H9 (cell line): ENCODE measurements around the gene PCDHB10. TPM values are rescaled to one million over a fixed set of nuclear protein-coding genes. Genes with fewer than 3 reads are reported as not detected.
"Not testable (repeated sequence)": the region's sequence is repeated elsewhere in the genome, so short reads cannot be mapped to it uniquely, and the experiment has no call there.

ENCODE experiments used
- DNase-seq: peaks from one replicate; pipeline ENCODE4 v3.0.0-alpha.2; 2017
- H2AFZ ChIP-seq: one replicate; pipeline ENCODE4 v1.6.1; 2013; ENCODE audit warnings: mild to moderate bottlenecking, low read length, control low read depth, moderate library complexity
- H2AK5ac ChIP-seq: 2 replicates; pipeline ENCODE4 v1.6.1; 2013; ENCODE audit warnings: low read length, control low read depth, mixed read lengths; ENCODE audit not compliant: insufficient read length
- H2BK120ac ChIP-seq: one replicate; pipeline ENCODE4 v1.6.1; 2013; ENCODE audit warnings: low read depth, mild to moderate bottlenecking, low read length, control low read depth, inconsistent platforms; ENCODE audit not compliant: poor library complexity, severe bottlenecking
- H2BK12ac ChIP-seq: 2 replicates; pipeline ENCODE4 v1.6.1; 2013; ENCODE audit warnings: low read length, control low read depth, mixed read lengths, low read depth; ENCODE audit not compliant: insufficient read length
- H2BK15ac ChIP-seq: 2 replicates; pipeline ENCODE4 v1.6.1; 2013; ENCODE audit warnings: low read depth, low read length, control low read depth
- H2BK20ac ChIP-seq: one replicate; pipeline ENCODE4 v1.6.1; 2013; ENCODE audit warnings: low read depth, mild to moderate bottlenecking, low read length, control low read depth, inconsistent platforms; ENCODE audit not compliant: poor library complexity, severe bottlenecking
- H2BK5ac ChIP-seq: 2 replicates; pipeline ENCODE4 v1.6.1; 2013; ENCODE audit warnings: low read length, control low read depth, mixed read lengths; ENCODE audit not compliant: insufficient read length
- H3K14ac ChIP-seq: 2 replicates; pipeline ENCODE4 v1.6.1; 2013; ENCODE audit warnings: low read length, control low read depth; ENCODE audit not compliant: insufficient read depth
- H3K18ac ChIP-seq: 2 replicates; pipeline ENCODE4 v1.6.1; 2013; ENCODE audit warnings: low read depth, mild to moderate bottlenecking, mixed read lengths, low read length, control low read depth; ENCODE audit not compliant: insufficient read length
- H3K23ac ChIP-seq: 2 replicates; pipeline ENCODE4 v1.6.1; 2013; ENCODE audit warnings: low read length, control low read depth, mixed read lengths, low read depth; ENCODE audit not compliant: insufficient read length
- H3K23me2 ChIP-seq: 2 replicates; pipeline ENCODE4 v1.6.1; 2013; ENCODE audit warnings: low read depth, mild to moderate bottlenecking, mixed read lengths, low read length, control low read depth; ENCODE audit not compliant: insufficient read length, poor library complexity, severe bottlenecking
- H3K27ac ChIP-seq: 2 replicates; pipeline ENCODE4 v1.5.1; 2013; ENCODE audit warnings: low read length, control low read depth, mixed read lengths, low read depth; ENCODE audit not compliant: insufficient read length
- H3K27me3 ChIP-seq: 2 replicates; pipeline ENCODE4 v1.6.1; 2013; ENCODE audit warnings: low read length, control low read depth, inconsistent platforms; ENCODE audit not compliant: insufficient read depth
- H3K4ac ChIP-seq: 2 replicates; pipeline ENCODE4 v1.6.1; 2013; ENCODE audit warnings: low read depth, mild to moderate bottlenecking, control low read depth, inconsistent platforms, low read length, moderate library complexity
- H3K4me1 ChIP-seq: 2 replicates; pipeline ENCODE4 v1.6.1; 2013; ENCODE audit warnings: low read length, control low read depth, inconsistent platforms; ENCODE audit not compliant: insufficient read depth
- H3K4me2 ChIP-seq: 2 replicates; pipeline ENCODE4 v1.6.1; 2013; ENCODE audit warnings: low read length, control low read depth, mixed read lengths; ENCODE audit not compliant: insufficient read length, insufficient read depth
- H3K56ac ChIP-seq: 2 replicates; pipeline ENCODE4 v1.6.1; 2013; ENCODE audit warnings: low read depth, mild to moderate bottlenecking, mixed read lengths, low read length, control low read depth; ENCODE audit not compliant: insufficient read length
- H3K79me1 ChIP-seq: 2 replicates; pipeline ENCODE4 v1.6.1; 2013; ENCODE audit warnings: low read depth, mild to moderate bottlenecking, moderate library complexity, low read length, control low read depth, inconsistent platforms; ENCODE audit not compliant: insufficient read depth, poor library complexity, severe bottlenecking
- H3K79me2 ChIP-seq: 2 replicates; pipeline ENCODE4 v1.6.1; 2013; ENCODE audit warnings: low read length, control low read depth, inconsistent platforms; ENCODE audit not compliant: insufficient read depth
- H3K9ac ChIP-seq: 2 replicates; pipeline ENCODE4 v1.6.1; 2013; ENCODE audit warnings: low read length, control low read depth, mixed read lengths; ENCODE audit not compliant: insufficient read length; ENCODE audit errors: extremely low read depth
- H3K9me3 ChIP-seq: one replicate; pipeline ENCODE4 v1.6.1; 2013; ENCODE audit warnings: low read depth, low read length, inconsistent platforms; ENCODE audit not compliant: control insufficient read depth
- H3T11ph ChIP-seq: one replicate; pipeline ENCODE4 v1.6.1; 2013; ENCODE audit warnings: mild to moderate bottlenecking, low read length, control low read depth, inconsistent platforms
- H4K20me1 ChIP-seq: one replicate; pipeline ENCODE4 v1.6.1; 2013; ENCODE audit not compliant: control insufficient read depth, insufficient read length, insufficient read depth
- H4K5ac ChIP-seq: 2 replicates; pipeline ENCODE4 v1.6.1; 2013; ENCODE audit warnings: low read depth, mild to moderate bottlenecking, mixed read lengths, low read length, control low read depth; ENCODE audit not compliant: insufficient read length
- H4K8ac ChIP-seq: replicated peaks from 2 replicates; pipeline ENCODE4 v1.6.1; 2013; ENCODE audit warnings: low read length, control low read depth, mixed read lengths, low read depth; ENCODE audit not compliant: insufficient read length
- H4K91ac ChIP-seq: 2 replicates; pipeline ENCODE4 v1.6.1; 2013; ENCODE audit warnings: low read depth, mild to moderate bottlenecking, moderate library complexity, mixed read lengths, low read length, control low read depth; ENCODE audit not compliant: insufficient read length
- H3K27ac Mint-ChIP-seq, 3 experiments: 2 replicates in 2 of 3; 3 replicates in 1 of 3; pipeline ENCODE4 v1.8.0; 2020 to 2021; ENCODE audit warnings: mixed read lengths in 3 of 3, mild to moderate bottlenecking in 1 of 3, moderate library complexity in 1 of 3
- H3K27me3 Mint-ChIP-seq: 2 replicates; pipeline ENCODE4 v1.8.0; 2021; ENCODE audit warnings: low read depth, mild to moderate bottlenecking, moderate library complexity, mixed read lengths
- H3K36me3 Mint-ChIP-seq, 3 experiments: 2 replicates in 2 of 3; 3 replicates in 1 of 3; pipeline ENCODE4 v1.8.0; 2020 to 2021; ENCODE audit warnings: low read depth in 3 of 3, mixed read lengths in 3 of 3; ENCODE audit not compliant: insufficient read depth in 1 of 3
- H3K4me1 Mint-ChIP-seq, 2 experiments: 2 replicates each; pipeline ENCODE4 v1.8.0; 2020; ENCODE audit warnings: mixed read lengths in 2 of 2
- H3K4me3 Mint-ChIP-seq, 2 experiments: 2 replicates in 1 of 2; 3 replicates in 1 of 2; pipeline ENCODE4 v1.8.0; 2020 to 2021; ENCODE audit warnings: mild to moderate bottlenecking in 2 of 2, mixed read lengths in 2 of 2, moderate library complexity in 1 of 2
- H3K9me3 Mint-ChIP-seq, 2 experiments: 2 replicates in 1 of 2; 3 replicates in 1 of 2; pipeline ENCODE4 v1.8.0; 2020; ENCODE audit warnings: mild to moderate bottlenecking in 2 of 2, mixed read lengths in 2 of 2, moderate library complexity in 1 of 2
- WGBS: extraction: QIAGEN DNeasy Blood & Tissue Kit; methylation state at CpG from one replicate; pipeline ENCODE4 v1.1.7; 2013; ENCODE audit warnings: missing lambda C conversion rate, low lambda C conversion rate, mixed read lengths; ENCODE audit not compliant: insufficient read length; ENCODE audit errors: extremely low coverage; 5-methylcytosine and 5-hydroxymethylcytosine counted together
- total RNA-seq: library from RNA; stranded (reverse); gene quantifications from 2 replicates; pipeline ENCODE4 v1.2.1, GENCODE V29; 2021

Gene PCDHB10
- total RNA-seq, 1 experiment from 2014 or later: 1.6 TPM

DNA sequence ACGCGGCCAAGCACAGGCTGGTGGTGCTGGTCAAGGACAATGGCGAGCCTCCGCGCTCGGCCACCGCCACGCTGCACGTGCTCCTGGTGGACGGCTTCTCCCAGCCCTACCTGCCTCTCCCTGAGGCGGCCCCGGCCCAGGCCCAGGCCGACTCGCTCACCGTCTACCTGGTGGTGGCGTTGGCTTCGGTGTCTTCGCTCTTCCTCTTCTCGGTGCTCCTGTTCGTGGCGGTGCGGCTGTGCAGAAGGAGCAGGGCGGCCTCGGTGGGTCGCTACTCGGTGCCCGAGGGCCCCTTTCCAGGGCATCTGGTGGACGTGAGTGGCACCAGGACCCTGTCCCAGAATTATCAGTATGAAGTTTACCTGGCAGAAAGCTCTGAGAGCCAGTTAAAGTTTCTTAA, 34.3 kb upstream of the PCDHB10 start:
- not testable (repeated sequence) for H4K8ac ChIP-seq, H4K20me1 ChIP-seq, H3K4me1 Mint-ChIP-seq, H2BK15ac ChIP-seq, H3K27ac ChIP-seq, H4K5ac ChIP-seq, H3K9ac ChIP-seq, H3K14ac ChIP-seq, H3K79me2 ChIP-seq, H3K4me3 Mint-ChIP-seq, H3K4me1 ChIP-seq, H4K91ac ChIP-seq, H2BK20ac ChIP-seq, H3K23me2 ChIP-seq, H3K79me1 ChIP-seq, H2AFZ ChIP-seq, H3T11ph ChIP-seq, H3K23ac ChIP-seq, DNase-seq, H3K4ac ChIP-seq, H3K27me3 ChIP-seq, H3K27me3 Mint-ChIP-seq, H3K9me3 ChIP-seq, H3K4me2 ChIP-seq, H3K18ac ChIP-seq, H2BK5ac ChIP-seq, H2BK120ac ChIP-seq, H2AK5ac ChIP-seq, H3K56ac ChIP-seq, H2BK12ac ChIP-seq
- Mint-ChIP-seq H3K27ac (peak overlapping the region in 1 of 3 experiments; percentile 73; a peak in 1 of 7 replicates), H3K9me3 (peaks cover 23 to 26% of the 10 kb centered on the region in 2 experiments), H3K36me3 (peaks cover 0 to 12% (median 8%) of the 10 kb centered on the region in 3 experiments; a peak in 5 of 7 replicates)
- no CpG with 5 or more reads among the region's 28 CpGs for WGBS
